GM21825 (cell line): ENCODE data around the gene ESR2.

ENCODE experiments used
- ATAC-seq: cut with Tn5 transposase; IDR thresholded peaks from one replicate; pipeline ENCODE4 v1.9.1; 2021; ENCODE audit warnings: mild to moderate bottlenecking, moderate library complexity; ENCODE audit not compliant: unreplicated experiment

ESR2 gene

GRCh38 chr14:64272019-64272418 lies 22.2 kb downstream of the ESR2 start:
- ATAC-seq, result no peak

- no peak for ATAC-seq
Observed at GRCh38 chr14:64266239-64266638, 27.9 kb downstream of the ESR2 start.

GRCh38 chr14:64265222-64265621 lies 28.9 kb downstream of the ESR2 start:
- no peak for ATAC-seq

GRCh38 chr14:64260418-64260817 lies 33.8 kb downstream of the ESR2 start:
- ATAC-seq, result no peak

- ATAC-seq, result no peak
Observed at GRCh38 chr14:64255756-64256155, 38.4 kb downstream of the ESR2 start.

- ATAC-seq, result no peak
Observed at GRCh38 chr14:64253672-64254071, 40.5 kb downstream of the ESR2 start.

GRCh38 chr14:64249363-64249762 lies 44.8 kb downstream of the ESR2 start:
- ATAC-seq, result no peak

- ATAC-seq, result no peak
Observed at GRCh38 chr14:64248689-64249088, 45.5 kb downstream of the ESR2 start.

GRCh38 chr14:64247195-64247594 lies 47.0 kb downstream of the ESR2 start:
- no peak for ATAC-seq

GRCh38 chr14:64246688-64247087 lies 47.5 kb downstream of the ESR2 start:
- no peak for ATAC-seq

- no peak for ATAC-seq
Observed at GRCh38 chr14:64245491-64245890, 48.7 kb downstream of the ESR2 start.

- no peak for ATAC-seq
Observed at GRCh38 chr14:64244279-64244678, 49.9 kb downstream of the ESR2 start.

GRCh38 chr14:64238631-64239030 lies 55.5 kb downstream of the ESR2 start:
- no peak for ATAC-seq

GRCh38 chr14:64238049-64238448 lies 56.1 kb downstream of the ESR2 start:
- no peak for ATAC-seq

GRCh38 chr14:64235652-64236640 lies 58.2 kb downstream of the ESR2 start:
- ATAC-seq, result peak; percentile 65

GRCh38 chr14:64234877-64235651 lies 59.1 kb downstream of the ESR2 start:
- ATAC-seq, result peak; percentile 8

GRCh38 chr14:64233531-64234190 lies 60.5 kb downstream of the ESR2 start:
- no peak for ATAC-seq

GRCh38 chr14:64232944-64233343 lies 61.2 kb downstream of the ESR2 start:
- no peak for ATAC-seq

GRCh38 chr14:64232095-64232838 lies 61.9 kb downstream of the ESR2 start:
- ATAC-seq, result peak; percentile 39

- no peak for ATAC-seq
Observed at GRCh38 chr14:64229489-64229888, 64.7 kb downstream of the ESR2 start.

- ATAC-seq, result no peak
Observed at GRCh38 chr14:64227856-64228255, 66.3 kb downstream of the ESR2 start.
